Activated B cell treated with CpG ODN at 0.5 μM for 24 hours (primary cell): ENCODE results near the gene KIAA0825. TPM values are rescaled to one million over a fixed set of nuclear protein-coding genes. Genes with fewer than 3 reads are reported as not detected.

Source experiments
- ATAC-seq: fragments of 200-7000 bp; cut with Tn5 transposase; one replicate; pipeline ENCODE4 v1.10.0; 2021; ENCODE audit warnings: low read depth, mild to moderate bottlenecking, moderate library complexity
- CTCF ChIA-PET: fragments of 350-600 bp; sonication (Branson Sonifier 250); formaldehyde crosslinking; loops from one replicate; lab custom pipeline; 2021; ENCODE audit warnings: antibody characterized with exemption; lab: Charles Lee
- POLR2A ChIA-PET: fragments of 350-600 bp; sonication (Branson Sonifier 250); formaldehyde crosslinking; loops from one replicate; lab custom pipeline; 2021; ENCODE audit warnings: antibody characterized with exemption; lab: Charles Lee
- DNase-seq: peaks from one replicate; pipeline ENCODE4 v3.0.0; 2022
- H3K27ac Mint-ChIP-seq: one replicate; pipeline ENCODE4 v1.8.0; 2020; ENCODE audit warnings: mixed read lengths
- H3K27me3 Mint-ChIP-seq: one replicate; pipeline ENCODE4 v1.8.0; 2021; ENCODE audit warnings: mixed read lengths
- H3K36me3 Mint-ChIP-seq: one replicate; pipeline ENCODE4 v1.8.0; 2021; ENCODE audit warnings: low read depth, mixed read lengths
- H3K4me1 Mint-ChIP-seq: one replicate; pipeline ENCODE4 v1.8.0; 2021; ENCODE audit warnings: mixed read lengths
- H3K4me3 Mint-ChIP-seq: one replicate; pipeline ENCODE4 v1.8.0; 2020; ENCODE audit warnings: mild to moderate bottlenecking, mixed read lengths
- H3K9me3 Mint-ChIP-seq: one replicate; pipeline ENCODE4 v1.8.0; 2020; ENCODE audit warnings: mixed read lengths
- CTCF ChIP-seq: fragments of 200-600 bp; IDR thresholded peaks from one replicate; pipeline ENCODE4 v1.8.0; 2022; ENCODE audit warnings: antibody characterized with exemption, mild to moderate bottlenecking
- intact Hi-C: fragments of 100-400 bp; cut with micrococcal nuclease; formaldehyde crosslinking; loops from one replicate; pipeline ENCODE4 v1.15.1; 2024
- total RNA-seq: library from RNA; stranded (reverse); gene quantifications from 2 replicates; pipeline ENCODE4 v1.2.3, GENCODE V29; 2022

Gene KIAA0825
- total RNA-seq, 1 donor from 2014 or later, result 2.3 TPM

GRCh38 chr5:94376672-94377345 lies 241.6 kb downstream of the KIAA0825 start:
- Mint-ChIP-seq H3K4me1 (no peaks in the 10 kb centered on the region), H3K4me3 (no peak overlapping the region), H3K36me3 (no peaks in the 10 kb centered on the region), H3K9me3 (no peaks in the 10 kb centered on the region), H3K27me3 (no peaks in the 10 kb centered on the region), H3K27ac (no peak overlapping the region)
- POLR2A ChIA-PET, result no interaction called here
- TF ChIP-seq CTCF, result no peak
- CTCF ChIA-PET, result no interaction called here
- ATAC-seq (no peak), DNase-seq (no peak)
- intact Hi-C loops, result no loop called here

GRCh38 chr5:94375801-94376200 lies 242.6 kb downstream of the KIAA0825 start:
- intact Hi-C loops, result no loop called here
- no peaks in the 10 kb centered on the region for H3K27me3 Mint-ChIP-seq
- no peaks in the 10 kb centered on the region for H3K36me3 Mint-ChIP-seq
- no peaks in the 10 kb centered on the region for H3K9me3 Mint-ChIP-seq
- ChIA-PET CTCF (no interaction called here), POLR2A (no interaction called here)
- DNase-seq (no peak), ATAC-seq (no peak)
- no peaks in the 10 kb centered on the region for H3K4me1 Mint-ChIP-seq
- no peak overlapping the region for H3K4me3 Mint-ChIP-seq
- H3K27ac Mint-ChIP-seq, result no peak overlapping the region
- no peak for TF ChIP-seq CTCF

- no peak for ATAC-seq
- DNase-seq, result no peak
- ChIA-PET CTCF (no interaction called here), POLR2A (no interaction called here)
- Mint-ChIP-seq H3K27ac (no peak overlapping the region), H3K4me3 (no peak overlapping the region), H3K27me3 (no peaks in the 10 kb centered on the region), H3K4me1 (no peaks in the 10 kb centered on the region), H3K9me3 (no peaks in the 10 kb centered on the region), H3K36me3 (no peaks in the 10 kb centered on the region)
- intact Hi-C loops, result no loop called here
- TF ChIP-seq CTCF, result no peak
Observed at GRCh38 chr5:94374336-94374735, 244.1 kb downstream of the KIAA0825 start.

GRCh38 chr5:94367900-94368299 lies 250.5 kb downstream of the KIAA0825 start:
- ATAC-seq (no peak), DNase-seq (no peak)
- ChIA-PET POLR2A (no interaction called here), CTCF (no interaction called here)
- Mint-ChIP-seq H3K27me3 (peaks cover 2% of the 10 kb centered on the region), H3K27ac (no peak overlapping the region), H3K4me3 (no peak overlapping the region), H3K9me3 (no peaks in the 10 kb centered on the region), H3K36me3 (no peaks in the 10 kb centered on the region), H3K4me1 (no peaks in the 10 kb centered on the region)
- TF ChIP-seq CTCF, result no peak
- intact Hi-C loops, result no loop called here

GRCh38 chr5:94366811-94367210 lies 251.6 kb downstream of the KIAA0825 start:
- no peak overlapping the region for H3K4me3 Mint-ChIP-seq
- DNase-seq (no peak), ATAC-seq (no peak)
- H3K27ac Mint-ChIP-seq, result no peak overlapping the region
- intact Hi-C loops, result no loop called here
- ChIA-PET POLR2A (no interaction called here), CTCF (no interaction called here)
- no peaks in the 10 kb centered on the region for H3K36me3 Mint-ChIP-seq
- H3K4me1 Mint-ChIP-seq, result no peaks in the 10 kb centered on the region
- no peak for TF ChIP-seq CTCF
- H3K27me3 Mint-ChIP-seq, result peaks cover 2% of the 10 kb centered on the region
- H3K9me3 Mint-ChIP-seq, result no peaks in the 10 kb centered on the region
